Thyroid gland (tissue), 4 donors: Measurements from ENCODE around the gene SMURF2. TPM values are rescaled to one million over a fixed set of nuclear protein-coding genes. Genes with fewer than 3 reads are reported as not detected.
A peak's percentile ranks its signal among the peaks of the same experiment; 100 is the strongest.

Experiments
- DNase-seq, 2 donors: peaks; one replicate each; pipeline ENCODE4 v3.0.0-alpha.2; 2019
- H3K27ac ChIP-seq, 3 donors: fragments of 200-600 bp; sonication (generic); 1 replicate in 2 of 3; 2 replicates in 1 of 3; pipeline ENCODE4 v1.5.1; 2016 to 2019; ENCODE audit warnings: mild to moderate bottlenecking in 1 of 3, moderate library complexity in 1 of 3
- H3K27me3 ChIP-seq: fragments of 200-600 bp; sonication (generic); one replicate; pipeline ENCODE4 v1.5.1; 2019
- H3K36me3 ChIP-seq, 2 donors: fragments of 200-600 bp; sonication (generic); one replicate each; pipeline ENCODE4 v1.5.1; 2016 to 2019
- H3K4me1 ChIP-seq, 2 donors: fragments of 200-600 bp; sonication (generic); one replicate each; pipeline ENCODE4 v1.5.1; 2017 to 2019
- H3K4me3 ChIP-seq, 3 donors: fragments of 200-600 bp; sonication (generic); replicated peaks in 1 of 3; 1 replicate in 2 of 3; 2 replicates in 1 of 3; pipeline ENCODE4 v1.5.1; 2016; ENCODE audit warnings: mild to moderate bottlenecking in 1 of 3
- H3K9me3 ChIP-seq: fragments of 200-600 bp; sonication (generic); one replicate; pipeline ENCODE4 v1.5.1; 2017
- CTCF ChIP-seq, 6 experiments: fragments of 200-600 bp in 3 of 6; fragments of 450-650 bp in 3 of 6; sonication (generic) in 3 of 6; IDR thresholded peaks; one replicate each; pipeline ENCODE4 v1.5.1; 2016 to 2019; ENCODE audit warnings: antibody characterized with exemption in 6 of 6, mild to moderate bottlenecking in 2 of 6, inconsistent platforms in 1 of 6, moderate library complexity in 1 of 6
- POLR2A ChIP-seq, 2 donors: fragments of 450-650 bp; IDR thresholded peaks; one replicate each; pipeline ENCODE4 v1.6.1; 2017; ENCODE audit warnings: antibody characterized with exemption in 2 of 2, mild to moderate bottlenecking in 2 of 2, moderate library complexity in 1 of 2
- WGBS, 2 donors: methylation state at CpG; one replicate each; pipeline ENCODE4 v1.1.5; 2017; 5-methylcytosine and 5-hydroxymethylcytosine counted together
- intact Hi-C: fragments of 100-400 bp; cut with DNase I; formaldehyde crosslinking; loops from one replicate; pipeline ENCODE4 v1.15.1; 2023
- total RNA-seq, 4 donors: library from RNA; depleted of rRNA; stranded (reverse); fragments of >200 nt; gene quantifications; one replicate each; pipeline ENCODE4 v1.2.3, GENCODE V29; 2016

Gene SMURF2
- total RNA-seq, 4 donors from 2014 or later, result 26.3 to 39.0 (median 29.6) TPM

- WGBS, 2 donors, result 99 to 100% methylated on average over 3 of the region's 3 CpGs
- no peak for TF ChIP-seq POLR2A (IDR thresholded peaks at IDR 0.05)
- TF ChIP-seq CTCF (IDR thresholded peaks at IDR 0.05), result no peak
- H3K27ac ChIP-seq, result no peak overlapping the region
- H3K36me3 ChIP-seq, result peaks cover 19 to 22% of the 10 kb centered on the region in 2 donors
- peaks cover 0 to 12% of the 10 kb centered on the region in 2 donors for H3K4me1 ChIP-seq
- H3K4me3 ChIP-seq, result no peak overlapping the region
- no peak for DNase-seq
- H3K9me3 ChIP-seq, result no peaks in the 10 kb centered on the region
- H3K27me3 ChIP-seq, result no peaks in the 10 kb centered on the region
- intact Hi-C loops, result no loop called here
Measured at GRCh38 chr17:64575431-64575830, 86.7 kb downstream of the SMURF2 start.

- no peak overlapping the region for H3K4me3 ChIP-seq
- H3K9me3 ChIP-seq, result no peaks in the 10 kb centered on the region
- H3K27ac ChIP-seq, result no peak overlapping the region
- WGBS, 2 donors, result 92 to 98% methylated on average over 1 of the region's 1 CpG
- H3K36me3 ChIP-seq, result peaks cover 15 to 23% of the 10 kb centered on the region in 2 donors
- peaks cover 0 to 12% of the 10 kb centered on the region in 2 donors for H3K4me1 ChIP-seq
- intact Hi-C loops, result no loop called here
- no peaks in the 10 kb centered on the region for H3K27me3 ChIP-seq
- DNase-seq, result no peak
- TF ChIP-seq POLR2A (IDR thresholded peaks at IDR 0.05) (no peak), CTCF (IDR thresholded peaks at IDR 0.05) (no peak)
Measured at GRCh38 chr17:64574646-64575045, 87.5 kb downstream of the SMURF2 start.

GRCh38 chr17:64573214-64573613 is 88.9 kb downstream of the SMURF2 start:
- no peak for DNase-seq
- no peak overlapping the region for H3K4me3 ChIP-seq
- intact Hi-C loops, result no loop called here
- H3K27ac ChIP-seq, result no peak overlapping the region
- no peaks in the 10 kb centered on the region for H3K9me3 ChIP-seq
- peaks cover 0 to 12% of the 10 kb centered on the region in 2 donors for H3K4me1 ChIP-seq
- H3K36me3 ChIP-seq, result peaks cover 15 to 26% of the 10 kb centered on the region in 2 donors
- TF ChIP-seq CTCF (IDR thresholded peaks at IDR 0.05), result no peak
- TF ChIP-seq POLR2A (IDR thresholded peaks at IDR 0.05), result no peak
- no peaks in the 10 kb centered on the region for H3K27me3 ChIP-seq

- Histone ChIP-seq H3K27me3 (no peaks in the 10 kb centered on the region), H3K27ac (peak overlapping the region in 2 of 3 donors; percentile 15 to 47), H3K4me3 (no peak overlapping the region), H3K9me3 (no peaks in the 10 kb centered on the region), H3K4me1 (peaks cover 0 to 12% of the 10 kb centered on the region in 2 donors), H3K36me3 (peaks cover 12 to 21% of the 10 kb centered on the region in 2 donors)
- TF ChIP-seq CTCF (IDR thresholded peaks at IDR 0.05) (no peak), POLR2A (IDR thresholded peaks at IDR 0.05) (no peak)
- intact Hi-C loops, result no loop called here
- WGBS, 2 donors, result 57 to 65% methylated on average over 3 of the region's 3 CpGs
- DNase-seq, result no peak
Measured at GRCh38 chr17:64572682-64573154, 89.4 kb downstream of the SMURF2 start.

- no peak for DNase-seq
- H3K27ac ChIP-seq, result no peak overlapping the region
- H3K27me3 ChIP-seq, result no peaks in the 10 kb centered on the region
- H3K36me3 ChIP-seq, result peaks cover 12 to 19% of the 10 kb centered on the region in 2 donors
- intact Hi-C loops, result no loop called here
- no peaks in the 10 kb centered on the region for H3K9me3 ChIP-seq
- H3K4me1 ChIP-seq, result peaks cover 0 to 12% of the 10 kb centered on the region in 2 donors
- TF ChIP-seq CTCF (IDR thresholded peaks at IDR 0.05) (no peak), POLR2A (IDR thresholded peaks at IDR 0.05) (no peak)
- H3K4me3 ChIP-seq, result no peak overlapping the region
- 64% methylated on average over 6 of the region's 6 CpGs for WGBS, 2 donors
Measured at GRCh38 chr17:64571746-64572145, 90.4 kb downstream of the SMURF2 start.
